Ovary (tissue), 9 donors: ENCODE results near the gene VMP1. TPM values are rescaled to one million over a fixed set of nuclear protein-coding genes. Genes with fewer than 3 reads are reported as not detected.
"Not testable (repeated sequence)": the region's sequence is repeated elsewhere in the genome, so short reads cannot be mapped to it uniquely, and the experiment has no call there.

Experiments used
- DNase-seq, 5 donors: peaks; one replicate each; pipeline ENCODE4 v3.0.0-alpha.2; 2019 to 2020
- H3K27ac ChIP-seq, 2 donors: fragments of 200-600 bp; one replicate each; pipeline versions ENCODE4 v1.5.1 to v1.8.0; 2019 to 2022
- H3K27me3 ChIP-seq: fragments of 200-600 bp; one replicate; pipeline ENCODE4 v1.8.0; 2022
- H3K36me3 ChIP-seq: fragments of 200-600 bp; sonication (generic); one replicate; pipeline ENCODE4 v1.5.1; 2019
- H3K4me1 ChIP-seq: one replicate; pipeline ENCODE4 v1.8.1; 2013; ENCODE audit warnings: mild to moderate bottlenecking, moderate library complexity; ENCODE audit not compliant: insufficient read depth
- H3K4me3 ChIP-seq: fragments of 200-600 bp; sonication (generic); one replicate; pipeline ENCODE4 v1.5.1; 2017
- H3K9me3 ChIP-seq, 2 donors: fragments of 200-600 bp in 1 of 2; sonication (generic) in 1 of 2; one replicate each; pipeline versions ENCODE4 v1.5.1 to v1.8.1; 2013 to 2019; ENCODE audit warnings: mild to moderate bottlenecking in 1 of 2, moderate library complexity in 1 of 2
- CTCF ChIP-seq, 3 donors: fragments of 450-650 bp in 2 of 3; fragments of 200-600 bp in 1 of 3; IDR thresholded peaks; one replicate each; pipeline versions ENCODE4 v1.5.1 to v1.8.0; 2016 to 2022; ENCODE audit warnings: antibody characterized with exemption in 3 of 3, mild to moderate bottlenecking in 1 of 3
- EP300 ChIP-seq: sonication (generic); formaldehyde crosslinking; IDR thresholded peaks from one replicate; pipeline ENCODE4 v1.6.1; 2017; ENCODE audit warnings: antibody characterized with exemption
- POLR2A ChIP-seq: fragments of 450-650 bp; IDR thresholded peaks from one replicate; pipeline ENCODE4 v1.6.1; 2017; ENCODE audit warnings: antibody characterized with exemption, mild to moderate bottlenecking, moderate library complexity
- WGBS, 3 donors: extraction: QIAGEN DNeasy Blood & Tissue Kit in 1 of 3; methylation state at CpG; one replicate each; pipeline versions ENCODE4 v1.1.5 to v1.1.7; 2013 to 2017; 5-methylcytosine and 5-hydroxymethylcytosine counted together
- intact Hi-C, 4 donors: fragments of 100-400 bp; cut with DNase I; formaldehyde crosslinking; loops; one replicate each; pipeline versions ENCODE4 v1.11.0 to v1.15.1; 2022 to 2023
- polyA plus RNA-seq, 2 donors: library from polyadenylated mRNA; stranded (reverse); fragments of 200-250 nt in 1 of 2; fragments of 350-450 nt in 1 of 2; fragmentation: Illumina TruSeq in 1 of 2; extraction: RNeasy Lipid Tissue Mini Kit (QIAGEN cat#74804) in 1 of 2; gene quantifications; one replicate each; pipeline ENCODE4 v1.2.3, GENCODE V29; 2013 to 2014
- total RNA-seq, 7 donors: library from RNA; depleted of rRNA in 2 of 7; stranded (reverse); fragments of >200 nt in 2 of 7; fragmentation: NEBNext Ultra II Directional in 3 of 7; extraction: Animal tissue kit (Norgen Biotek cat#: 25700) in 3 of 7; gene quantifications; one replicate each; pipeline versions ENCODE4 v1.1.0 to v1.2.4, GENCODE V29; 2016 to 2023
- donor health status: DM: no; HTN: no; CAD: no; lungs with moderate emphysema.
- donor health status: DM: no; HTN: no; CAD: no.
- donor health status: Bipolar disorder and iron deficiency.
- donor health status: DM: yes; HTN: yes; CAD: no.
- donor health status: DM: no; HTN: no; CAD: no.
- donor health status: DM: yes; HTN: yes; CAD: no.

VMP1 gene
- total and polyA plus RNA-seq, 9 donors: 63.5 to 667 (median 154) TPM

DNA sequence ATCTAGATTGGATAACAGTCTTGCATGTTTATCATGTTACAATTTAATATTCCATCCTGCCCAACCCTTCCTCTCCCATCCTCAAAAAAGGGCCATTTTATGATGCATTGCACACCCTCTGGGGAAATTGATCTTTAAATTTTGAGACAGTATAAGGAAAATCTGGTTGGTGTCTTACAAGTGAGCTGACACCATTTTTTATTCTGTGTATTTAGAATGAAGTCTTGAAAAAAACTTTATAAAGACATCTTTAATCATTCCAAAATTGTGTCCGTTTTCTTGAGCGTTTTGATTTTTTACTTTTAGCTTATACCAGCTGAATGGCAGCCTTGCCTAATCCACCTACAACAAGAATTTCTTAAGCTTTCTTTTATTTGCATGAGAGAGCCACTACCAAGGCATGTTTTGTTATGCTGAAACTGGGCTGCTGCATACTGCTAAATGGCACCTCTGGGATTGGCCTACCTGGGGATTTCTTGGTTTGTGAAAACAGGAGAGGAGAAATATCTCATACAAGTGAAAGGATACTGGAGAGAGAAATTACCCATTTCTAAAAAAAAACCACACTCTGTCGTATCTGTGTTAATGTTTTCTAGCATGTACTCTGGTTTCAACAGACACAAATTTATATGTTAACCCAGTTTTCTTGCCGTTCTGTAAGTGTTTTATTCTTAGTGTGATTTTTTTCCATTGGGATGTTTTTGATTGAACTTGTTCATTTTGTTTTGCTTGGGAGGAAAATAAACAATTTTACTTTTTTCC, 133.1 kb downstream of the VMP1 start:
- Histone ChIP-seq H3K9me3 (no peaks in the 10 kb centered on the region), H3K4me1 (peaks cover 5% of the 10 kb centered on the region), H3K36me3 (no peaks in the 10 kb centered on the region), H3K27me3 (no peaks in the 10 kb centered on the region), H3K4me3 (peak overlapping the region; percentile 63), H3K27ac (peak overlapping the region; percentile 82 to 89)
- TF ChIP-seq POLR2A (no peak), EP300 (no peak), CTCF (IDR thresholded peaks at IDR 0.05) (no peak)
- 5 to 14% (median 8%) methylated on average over 4 of the region's 4 CpGs for WGBS, 3 donors
- intact Hi-C loops: no loop called here
- DNase-seq: no peak

- H3K9me3 ChIP-seq, H3K27me3 ChIP-seq, H3K36me3 ChIP-seq, H3K4me1 ChIP-seq, intact Hi-C loops, DNase-seq: not testable (repeated sequence)
- WGBS, 3 donors: 10 to 17% (median 11%) methylated on average over 7 of the region's 7 CpGs
- Histone ChIP-seq H3K27ac (peak overlapping the region; percentile 3 to 82), H3K4me3 (peak overlapping the region; percentile 63)
These were observed 133.8 kb downstream of the VMP1 start for GRCh38 chr17:59841091-59841881.

- peak overlapping the region; percentile 63 for H3K4me3 ChIP-seq
- H3K27me3 ChIP-seq, H3K9me3 ChIP-seq, DNase-seq, H3K27ac ChIP-seq, H3K36me3 ChIP-seq, intact Hi-C loops: not testable (repeated sequence)
- WGBS, 3 donors: 32 to 63% (median 54%) methylated on average over 4 of the region's 4 CpGs
- H3K4me1 ChIP-seq: peaks cover 15% of the 10 kb centered on the region
These were observed 134.4 kb downstream of the VMP1 start for GRCh38 chr17:59841882-59842263.

GRCh38 chr17:59842901-59843652, 135.6 kb downstream of the VMP1 start:
- no peak overlapping the region for H3K4me3 ChIP-seq
- H3K27me3 ChIP-seq: no peaks in the 10 kb centered on the region
- 61 to 81% (median 79%) methylated on average over 13 of the region's 13 CpGs for WGBS, 3 donors
- no peaks in the 10 kb centered on the region for H3K36me3 ChIP-seq
- peak in 2 of 5 donors; percentile 48 to 55 for DNase-seq
- TF ChIP-seq CTCF (IDR thresholded peaks at IDR 0.05) (no peak), POLR2A (no peak), EP300 (no peak)
- intact Hi-C loops: no loop called here
- no peaks in the 10 kb centered on the region for H3K9me3 ChIP-seq
- no peak overlapping the region for H3K27ac ChIP-seq
- peaks cover 19% of the 10 kb centered on the region for H3K4me1 ChIP-seq

GRCh38 chr17:59844884-59845594, 137.6 kb downstream of the VMP1 start:
- 29 to 46% (median 33%) methylated on average over 3 of the region's 3 CpGs for WGBS, 3 donors
- intact Hi-C loops: no loop called here

More at GRCh38 chr17:59844884-59845594, 137.6 kb downstream of the VMP1 start:
- no peaks in the 10 kb centered on the region for H3K9me3 ChIP-seq
- no peaks in the 10 kb centered on the region for H3K27me3 ChIP-seq
- H3K27ac ChIP-seq: peak overlapping the region in 1 of 2 donors; percentile 67
- TF ChIP-seq EP300: no peak
- no peak for DNase-seq
- no peak overlapping the region for H3K4me3 ChIP-seq
- no peaks in the 10 kb centered on the region for H3K36me3 ChIP-seq
- H3K4me1 ChIP-seq: peaks cover 19% of the 10 kb centered on the region
